GM12878 (cell line): ENCODE data around the gene CLDN6. TPM values are rescaled to one million over a fixed set of nuclear protein-coding genes. Genes with fewer than 3 reads are reported as not detected.

Experiments
- ATAC-seq: fragments of 200-7000 bp; cut with Tn5 transposase; 3 replicates; pipeline ENCODE4 v1.9.1; 2020; ENCODE audit warnings: mild to moderate bottlenecking, moderate library complexity
- BruUV-seq: library from RNA; stranded (reverse); fragments of 400-500 nt; replicated peaks from 2 replicates; lab custom pipeline; 2021; lab: Mats Ljungman, UMichigan
- CTCF ChIA-PET: fragments of 300-600 bp; sonication (Branson Sonifier 250); formaldehyde crosslinking; extraction: SDS; loops from one replicate; lab custom pipeline; 2021; ENCODE audit warnings: inconsistent platforms; lab: Yijun Ruan, JAX
- POLR2A ChIA-PET: fragments of 350-600 bp; formaldehyde crosslinking; extraction: SDS; loops from one replicate; lab custom pipeline; 2021; ENCODE audit warnings: inconsistent platforms; lab: Charles Lee
- RAD21 ChIA-PET: fragments of 300-600 bp; sonication (Branson Sonifier 250); formaldehyde crosslinking; loops from one replicate; lab custom pipeline; 2023; ENCODE audit warnings: antibody characterized with exemption; ENCODE audit not compliant: unreplicated experiment; lab: Charles Lee
- SMC1A ChIA-PET: fragments of 300-600 bp; sonication (Branson Sonifier 250); formaldehyde crosslinking; loops from one replicate; lab custom pipeline; 2023; ENCODE audit not compliant: unreplicated experiment, uncharacterized antibody; lab: Charles Lee
- DNase-seq: peaks from one replicate; pipeline ENCODE4 v3.0.0-alpha.2; 2011; ENCODE audit warnings: low read depth, low spot score
- FAIRE-seq: peaks from 3 replicates; lab custom pipeline; 2011; peaks lifted over from hg19 to GRCh38; lab: Jason Lieb, UNC
- H2AFZ ChIP-seq: 2 replicates; pipeline ENCODE4 v1.6.0; 2011; ENCODE audit warnings: low read depth, low read length, control low read depth; ENCODE audit not compliant: control insufficient read depth
- H3K27ac ChIP-seq: 2 replicates; pipeline ENCODE4 v1.5.1; 2011; ENCODE audit warnings: control low read depth; ENCODE audit not compliant: control insufficient read depth, insufficient read depth
- H3K27me3 ChIP-seq, 2 experiments: replicated peaks in 1 of 2; 2 replicates each; pipeline versions ENCODE4 v1.6.0 to v1.6.1; 2011; ENCODE audit warnings: low read length in 1 of 2; ENCODE audit not compliant: control insufficient read depth in 2 of 2, insufficient read depth in 2 of 2
- H3K36me3 ChIP-seq, 2 experiments: 2 replicates each; pipeline ENCODE4 v1.5.1; 2011; ENCODE audit warnings: low read length in 1 of 2; ENCODE audit not compliant: control insufficient read depth in 2 of 2, insufficient read depth in 2 of 2
- H3K4me1 ChIP-seq: 2 replicates; pipeline ENCODE4 v1.6.1; 2011; ENCODE audit warnings: mild to moderate bottlenecking, low read length, moderate library complexity, mixed read lengths; ENCODE audit not compliant: control insufficient read depth, insufficient read depth
- H3K4me2 ChIP-seq: 2 replicates; pipeline ENCODE4 v1.6.0; 2011; ENCODE audit warnings: control low read depth; ENCODE audit not compliant: control insufficient read depth, insufficient read depth
- H3K4me3 ChIP-seq: fragments of 200-600 bp; sonication (generic); 2 replicates; pipeline ENCODE4 v1.5.1; 2016
- H3K79me2 ChIP-seq: 2 replicates; pipeline ENCODE4 v1.6.0; 2011; ENCODE audit warnings: low read length; ENCODE audit not compliant: control insufficient read depth, insufficient read depth
- H3K9ac ChIP-seq: 2 replicates; pipeline ENCODE4 v1.8.0; 2011; ENCODE audit warnings: low read length, control low read depth, mixed read lengths; ENCODE audit not compliant: control insufficient read depth, insufficient read depth
- H3K9me3 ChIP-seq: replicated peaks from 3 replicates; pipeline ENCODE4 v1.5.1; 2011; ENCODE audit warnings: mild to moderate bottlenecking, low read length; ENCODE audit not compliant: control insufficient read depth, insufficient read depth
- H4K20me1 ChIP-seq: 2 replicates; pipeline ENCODE4 v1.6.0; 2011; ENCODE audit not compliant: control insufficient read depth, insufficient read depth
- CHD2 ChIP-seq: IDR thresholded peaks from 2 replicates; pipeline ENCODE4 v1.6.1; 2011; ENCODE audit warnings: low read depth, low read length, improper control_type of control experiment, borderline replicate concordance
- E4F1 ChIP-seq: fragments of 450-650 bp; IDR thresholded peaks from 2 replicates; pipeline ENCODE4 v1.6.1; 2018; ENCODE audit warnings: borderline replicate concordance, mild to moderate bottlenecking; ENCODE audit not compliant: partially characterized antibody
- ESRRA ChIP-seq: IDR thresholded peaks from 2 replicates; pipeline ENCODE4 v1.6.1; 2012; ENCODE audit warnings: mild to moderate bottlenecking, low read length, improper control_type of control experiment
- ETV6 ChIP-seq, 2 experiments: fragments of 450-650 bp in 1 of 2; IDR thresholded peaks in 1 of 2; conservative IDR thresholded peaks in 1 of 2; 2 replicates each; pipeline ENCODE4 v1.6.1; 2014; ENCODE audit warnings: antibody characterized with exemption in 1 of 2, borderline replicate concordance in 1 of 2, low read depth in 1 of 2, mild to moderate bottlenecking in 1 of 2, moderate library complexity in 1 of 2
- HCFC1 ChIP-seq: fragments of 150-350 bp; IDR thresholded peaks from 2 replicates; pipeline ENCODE4 v1.6.1; 2014; ENCODE audit warnings: low read length
- MEF2B ChIP-seq: fragments of 450-650 bp; IDR thresholded peaks from 2 replicates; pipeline ENCODE4 v1.6.1; 2018; ENCODE audit warnings: mild to moderate bottlenecking, moderate library complexity; ENCODE audit not compliant: partially characterized antibody, poor library complexity, severe bottlenecking
- NFYB ChIP-seq: IDR thresholded peaks from 2 replicates; pipeline ENCODE4 v1.6.1; 2011; ENCODE audit warnings: low read depth, mild to moderate bottlenecking, low read length, improper control_type of control experiment, moderate library complexity; ENCODE audit not compliant: insufficient read depth
- SMARCA5 ChIP-seq: fragments of 450-650 bp; IDR thresholded peaks from 2 replicates; pipeline ENCODE4 v1.6.1; 2017; ENCODE audit warnings: mild to moderate bottlenecking
- STAT1 ChIP-seq: fragments of 450-650 bp; conservative IDR thresholded peaks from 2 replicates; pipeline ENCODE4 v1.6.1; 2014; ENCODE audit warnings: antibody characterized with exemption, mild to moderate bottlenecking
- WGBS: methylation state at CpG from one replicate; pipeline ENCODE4 v1.1.6; 2016; ENCODE audit warnings: low lambda C conversion rate; ENCODE audit not compliant: insufficient replicate concordance, insufficient coverage; ENCODE audit errors: missing lambda C conversion rate; 5-methylcytosine and 5-hydroxymethylcytosine counted together
- in situ Hi-C: fragments of 300-500 bp; cut with MboI; formaldehyde crosslinking; loops from 9 replicates; pipeline ENCODE4 v1.14.3; 2018; ENCODE audit warnings: mixed read lengths
- intact Hi-C: fragments of 100-400 bp; cut with micrococcal nuclease; formaldehyde crosslinking; loops from one replicate; pipeline ENCODE4 v1.14.2; 2022; ENCODE audit not compliant: unreplicated experiment
- polyA plus RNA-seq, 11 experiments: library from polyadenylated mRNA; depleted of rRNA in 4 of 11; unstranded in 6 of 11; stranded (reverse) in 5 of 11; fragments of >200 nt; fragmentation: Nextera tagmentation in 4 of 11; fragmentation: Illumina TruSeq in 1 of 11; extraction: Ambion mirVana in 4 of 11; extraction: Trizol in 1 of 11; gene quantifications; 1 replicate in 1 of 11; 2 replicates in 10 of 11; pipeline versions ENCODE4 v1.2.1 to v1.2.3, GENCODE V29; 2011 to 2016; ENCODE audit warnings: inconsistent platforms in 2 of 11, missing spikeins in 2 of 11, low read depth in 1 of 11
- total RNA-seq, 4 experiments: library from RNA; depleted of rRNA in 3 of 4; stranded (reverse); fragments of >200 nt in 3 of 4; fragmentation: Illumina TruSeq in 1 of 4; extraction: Trizol in 1 of 4; gene quantifications; 2 replicates each; pipeline versions ENCODE4 v1.2.1 to v1.2.3, GENCODE V29; 2013 to 2021

The CLDN6 gene
- total and polyA plus RNA-seq, 10 of the 15 experiments (the other 5 are each of a cell fraction or from before 2014, with no cell fraction given), result 0.15 to 0.26 (median 0.23) TPM; not detected in 7

- TF ChIP-seq ESRRA (no peak), E4F1 (peak; percentile 78), SMARCA5 (0 out of 2 replicates have a peak, but pooled peaks have one; percentile 32), HCFC1 (peak; percentile 98), ETV6 (conservative IDR thresholded peaks at IDR 0.05 in 1 of 2, IDR thresholded peaks at IDR 0.05 in 1 of 2; ENCODE audit: borderline replicate concordance in 1 of 2, low read depth in 1 of 2) (no peak), CHD2 (peak; percentile 96)
- TF ChIP-seq, all 136 proteins: peak for 54
Observed at GRCh38 chr16:3023669-3024478, 5.9 kb upstream of the CLDN6 start, which contains the start of the genes HCFC1R1 and THOC6 (continued).

- TF ChIP-seq STAT1 (no peak), NFYB (peak; percentile 48; the same call in 1 of the 2 replicates), MEF2B (peak; percentile 7)
- H3K4me2 ChIP-seq, result peak overlapping the region; percentile 83
- in situ Hi-C loops, result no loop called here
- H3K9me3 ChIP-seq, result no peaks in the 10 kb centered on the region
- H4K20me1 ChIP-seq, result no peaks in the 10 kb centered on the region
- no peak for FAIRE-seq
- H3K36me3 ChIP-seq, result peaks cover 4 to 7% of the 10 kb centered on the region in 2 experiments; a peak in 3 of 4 replicates
- peak overlapping the region; percentile 81; the same call in 1 of the 2 replicates for H3K9ac ChIP-seq
- H3K4me3 ChIP-seq, result peak overlapping the region; percentile 87
- SMC1A ChIA-PET, result interaction anchor here (0.9 to 10.1 kb wide), 3 partner anchors 8 to 106 kb away, joined by 4 to 91 read pairs (median 6); no protein-coding TSS in a partner anchor
- no peak for ATAC-seq
- peaks cover 25% of the 10 kb centered on the region for H3K4me1 ChIP-seq
- H2AFZ ChIP-seq, result peak overlapping the region; percentile 94; the same call in 1 of the 2 replicates
- H3K27me3 ChIP-seq, result no peaks in the 10 kb centered on the region
- RAD21 ChIA-PET, result interaction anchor here (1.2 to 4.4 kb wide), 3 partner anchors 8 to 19 kb away, joined by 4 to 34 read pairs (median 7); no protein-coding TSS in a partner anchor
- no TSS peak for BruUV-seq
- no peaks in the 10 kb centered on the region for H3K79me2 ChIP-seq
- DNase-seq, result no peak
- no peak overlapping the region for H3K27ac ChIP-seq
- WGBS, result 6% methylated on average over 6 of the region's 6 CpGs
- intact Hi-C loops, result no loop called here
- CTCF ChIA-PET, result interaction anchor here (0.9 to 18.2 kb wide), 8 partner anchors 9 to 184 kb away, joined by 3 to 421 read pairs (median 6); no protein-coding TSS in a partner anchor
- POLR2A ChIA-PET, result interaction anchor here (0.5 to 2.4 kb wide), 6 partner anchors 17 to 550 kb away, joined by 3 to 7 read pairs (median 4); partner anchors contain the start of gene ZNF213
Observed at GRCh38 chr16:3023415-3023668, 5.4 kb upstream of the CLDN6 start.
